Spleen (tissue), 7 donors: ENCODE measurements around the gene GSG1L.

Experiments used
- CTCF ChIP-seq, 11 experiments: fragments of 200-600 bp in 7 of 11; fragments of 450-650 bp in 4 of 11; sonication (generic) in 4 of 11; IDR thresholded peaks in 8 of 11; conservative IDR thresholded peaks in 3 of 11; 1 replicate in 7 of 11; 2 replicates in 4 of 11; pipeline versions ENCODE4 v1.4.0 to v1.8.0; 2016 to 2021; ENCODE audit warnings: antibody characterized with exemption in 11 of 11, inconsistent platforms in 4 of 11, mild to moderate bottlenecking in 1 of 11
- POLR2AphosphoS5 ChIP-seq, 3 donors: sonication (generic); formaldehyde crosslinking; IDR thresholded peaks; one replicate each; pipeline ENCODE4 v1.5.1; 2017; ENCODE audit warnings: antibody characterized with exemption in 3 of 3
- donor health status: DM: no; HTN: no; CAD: no; lungs with moderate emphysema.
- donor health status: DM: no; HTN: no; CAD: no.
- donor health status: DM: no; HTN: no; CAD: no.

- TF ChIP-seq CTCF (IDR thresholded peaks at IDR 0.05 in 8 of 11, conservative IDR thresholded peaks at IDR 0.05 in 3 of 11) (no peak), POLR2AphosphoS5 (IDR thresholded peaks at IDR 0.05) (no peak)
These were observed 305.0 kb downstream of the GSG1L start for GRCh38 chr16:27758544-27758943.
